HepG2 (cell line): ENCODE data around the gene IP6K1. TPM values are rescaled to one million over a fixed set of nuclear protein-coding genes. Genes with fewer than 3 reads are reported as not detected.
A peak's percentile ranks its signal among the peaks of the same experiment; 100 is the strongest.

Experiments
- AHDC1 ChIP-seq: sonication (generic); formaldehyde crosslinking; IDR thresholded peaks from 2 replicates; pipeline ENCODE4 v1.5.1; 2020; ENCODE audit warnings: mild to moderate bottlenecking, missing genetic modification reagents, borderline replicate concordance
- HOXD1 ChIP-seq: sonication (generic); formaldehyde crosslinking; IDR thresholded peaks from 2 replicates; pipeline ENCODE4 v1.5.0; 2020; ENCODE audit warnings: missing genetic modification reagents
- KAT8 ChIP-seq: IDR thresholded peaks from 2 replicates; pipeline ENCODE4 v1.6.1; 2016; ENCODE audit warnings: missing genetic modification reagents, missing compliant biosample characterization
- KDM4B ChIP-seq: sonication (generic); formaldehyde crosslinking; IDR thresholded peaks from 2 replicates; pipeline ENCODE4 v1.4.0; 2020; ENCODE audit warnings: missing genetic modification reagents
- KDM6A ChIP-seq: IDR thresholded peaks from 2 replicates; pipeline ENCODE4 v1.6.1; 2016; ENCODE audit warnings: low read depth
- MIER2 ChIP-seq: IDR thresholded peaks from 2 replicates; pipeline ENCODE4 v1.6.1; 2016; ENCODE audit warnings: missing biosample characterization, missing genetic modification reagents
- MZF1 ChIP-seq: sonication (generic); formaldehyde crosslinking; IDR thresholded peaks from 2 replicates; pipeline ENCODE4 v1.8.1; 2023; ENCODE audit warnings: mild to moderate bottlenecking, missing genetic modification reagents, borderline replicate concordance
- SIN3A ChIP-seq: IDR thresholded peaks from 2 replicates; pipeline ENCODE4 v1.6.1; 2011; ENCODE audit warnings: low read depth, mild to moderate bottlenecking, control low read depth, low read length, borderline replicate concordance
- TCF7L2 ChIP-seq: IDR thresholded peaks from 2 replicates; pipeline ENCODE4 v1.6.1; 2011; ENCODE audit warnings: mild to moderate bottlenecking, low read depth, low read length, moderate library complexity
- XBP1 ChIP-seq: sonication (generic); formaldehyde crosslinking; IDR thresholded peaks from 2 replicates; pipeline ENCODE4 v1.5.0; 2020; ENCODE audit warnings: missing genetic modification reagents
- YEATS4 ChIP-seq: sonication (generic); formaldehyde crosslinking; IDR thresholded peaks from 2 replicates; pipeline ENCODE4 v1.4.0; 2020; ENCODE audit warnings: missing genetic modification reagents, borderline replicate concordance
- ZBTB26 ChIP-seq: IDR thresholded peaks from 2 replicates; pipeline ENCODE4 v1.6.1; 2016; ENCODE audit warnings: missing compliant biosample characterization, missing genetic modification reagents, borderline replicate concordance
- ZC3H4 ChIP-seq: sonication (generic); formaldehyde crosslinking; IDR thresholded peaks from 2 replicates; pipeline ENCODE4 v1.4.0; 2020; ENCODE audit warnings: missing genetic modification reagents, borderline replicate concordance
- ZNF124 ChIP-seq: sonication (generic); formaldehyde crosslinking; IDR thresholded peaks from 2 replicates; pipeline ENCODE4 v1.4.0; 2020; ENCODE audit warnings: missing genetic modification reagents
- ZNF253 ChIP-seq: sonication (generic); formaldehyde crosslinking; IDR thresholded peaks from 2 replicates; pipeline ENCODE4 v1.8.0; 2022; ENCODE audit warnings: mild to moderate bottlenecking, missing genetic modification reagents, borderline replicate concordance
- ZNF343 ChIP-seq: sonication (generic); formaldehyde crosslinking; IDR thresholded peaks from 2 replicates; pipeline ENCODE4 v1.4.0; 2020; ENCODE audit warnings: mild to moderate bottlenecking, missing genetic modification reagents
- ZNF609 ChIP-seq: sonication (generic); formaldehyde crosslinking; IDR thresholded peaks from 2 replicates; pipeline ENCODE4 v1.4.0; 2020; ENCODE audit warnings: mild to moderate bottlenecking, missing genetic modification reagents, borderline replicate concordance
- polyA plus RNA-seq, 8 experiments: library from polyadenylated mRNA; depleted of rRNA in 3 of 8; stranded (reverse) in 7 of 8; unstranded in 1 of 8; fragments of >200 nt; fragmentation: Illumina TruSeq in 4 of 8; extraction: Trizol in 4 of 8; gene quantifications; 2 replicates each; pipeline versions ENCODE4 v1.2.1 to v1.2.3, GENCODE V29; 2011 to 2016; ENCODE audit warnings: low read depth in 4 of 8, missing spikeins in 1 of 8, mixed read lengths in 1 of 8; ENCODE audit not compliant: insufficient read depth in 1 of 8
- total RNA-seq, 5 experiments: library from RNA; depleted of rRNA; stranded (reverse); fragments of >200 nt; fragmentation: Illumina TruSeq; extraction: Trizol; gene quantifications; 2 replicates each; pipeline ENCODE4 v1.2.3, GENCODE V29; 2016; ENCODE audit warnings: low read depth in 1 of 5

The IP6K1 gene
- total and polyA plus RNA-seq, 2 of the 13 experiments (the other 11 are each of a cell fraction or from before 2014, with no cell fraction given): 17.7 to 29.7 TPM

- no peak for TF ChIP-seq KDM6A (CRISPR knock-in tag)
- TF ChIP-seq ZBTB26 (CRISPR knock-in tag): 0 out of 2 replicates have a peak, but pooled peaks have one; percentile 30
- no peak for TF ChIP-seq MZF1 (CRISPR knock-in tag)
- TF ChIP-seq ZNF343: no peak
- TF ChIP-seq ZNF124 (CRISPR knock-in tag): 0 out of 2 replicates have a peak, but pooled peaks have one; percentile 53
- peak; percentile 76 for TF ChIP-seq KAT8 (CRISPR knock-in tag)
- TF ChIP-seq MIER2 (CRISPR knock-in tag): 0 out of 2 replicates have a peak, but pooled peaks have one; percentile 30
- no peak; the same call in 1 of the 2 replicates for TF ChIP-seq ZC3H4 (CRISPR knock-in tag)
- peak; percentile 89 for TF ChIP-seq YEATS4 (CRISPR knock-in tag)
- no peak for TF ChIP-seq SIN3A
- no peak for TF ChIP-seq KDM4B (CRISPR knock-in tag)
- 0 out of 2 replicates have a peak, but pooled peaks have one; percentile 64 for TF ChIP-seq HOXD1
- TF ChIP-seq XBP1: 0 out of 2 replicates have a peak, but pooled peaks have one; percentile 32
- TF ChIP-seq ZNF253 (CRISPR knock-in tag): peak; percentile 95; the same call in 1 of the 2 replicates
- TF ChIP-seq ZNF609: 0 out of 2 replicates have a peak, but pooled peaks have one; percentile 27
- no peak for TF ChIP-seq AHDC1
- no peak for TF ChIP-seq TCF7L2
Observed at GRCh38 chr3:49786357-49787181, at the start of gene IP6K1 (continued).
